GM23248 (cell line): ENCODE results near the gene CCDC92.

Source experiments
- EZH2 ChIP-seq: fragments of 200-600 bp; sonication (generic); IDR thresholded peaks from 2 replicates; pipeline ENCODE4 v1.6.1; 2018; ENCODE audit warnings: antibody characterized with exemption, mild to moderate bottlenecking; ENCODE audit not compliant: insufficient read depth, poor library complexity, severe bottlenecking
- EZH2phosphoT487 ChIP-seq: fragments of 200-600 bp; sonication (generic); IDR thresholded peaks from 2 replicates; pipeline ENCODE4 v1.6.1; 2018; ENCODE audit warnings: antibody characterized with exemption, moderate library complexity, mild to moderate bottlenecking, low read depth; ENCODE audit not compliant: insufficient read depth

DNA sequence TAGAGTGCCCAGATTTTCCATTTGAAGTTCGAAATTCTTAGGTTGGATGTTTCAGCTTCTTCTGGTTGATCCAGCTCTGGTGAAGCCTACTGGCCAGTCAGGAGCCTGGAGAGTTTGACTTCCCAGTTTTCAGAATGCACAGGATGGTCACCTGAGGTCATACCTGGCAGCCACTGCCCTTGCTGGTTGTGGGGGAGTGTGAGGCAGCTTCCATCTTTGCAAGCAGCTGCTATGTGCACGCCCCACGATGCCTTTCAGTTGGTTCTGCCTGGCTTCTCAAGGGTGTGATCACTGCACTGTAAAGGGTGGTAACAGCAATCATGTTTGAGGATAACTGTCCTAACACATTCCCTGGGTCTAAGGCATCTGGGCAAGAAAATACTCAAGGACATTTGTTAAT lies 15.4 kb downstream of the CCDC92 start:
- TF ChIP-seq EZH2 (no peak), EZH2phosphoT487 (no peak)
